MM.1S (cell line): ENCODE measurements around the gene SLC43A3.

Source experiments
- EZH2 ChIP-seq: fragments of 300-600 bp; sonication (generic); optimal IDR thresholded peaks from 2 replicates; pipeline ENCODE3; 2017; ENCODE audit warnings: low read depth, mild to moderate bottlenecking, antibody characterized with exemption, low read length, mixed read lengths
- TF ChIP-seq, protein P1 (sequence below): fragments of 300-600 bp; sonication (generic); IDR thresholded peaks from 2 replicates; pipeline ENCODE4 v1.5.1; 2016; ENCODE audit warnings: antibody characterized with exemption, low read length, mixed read lengths

DNA sequence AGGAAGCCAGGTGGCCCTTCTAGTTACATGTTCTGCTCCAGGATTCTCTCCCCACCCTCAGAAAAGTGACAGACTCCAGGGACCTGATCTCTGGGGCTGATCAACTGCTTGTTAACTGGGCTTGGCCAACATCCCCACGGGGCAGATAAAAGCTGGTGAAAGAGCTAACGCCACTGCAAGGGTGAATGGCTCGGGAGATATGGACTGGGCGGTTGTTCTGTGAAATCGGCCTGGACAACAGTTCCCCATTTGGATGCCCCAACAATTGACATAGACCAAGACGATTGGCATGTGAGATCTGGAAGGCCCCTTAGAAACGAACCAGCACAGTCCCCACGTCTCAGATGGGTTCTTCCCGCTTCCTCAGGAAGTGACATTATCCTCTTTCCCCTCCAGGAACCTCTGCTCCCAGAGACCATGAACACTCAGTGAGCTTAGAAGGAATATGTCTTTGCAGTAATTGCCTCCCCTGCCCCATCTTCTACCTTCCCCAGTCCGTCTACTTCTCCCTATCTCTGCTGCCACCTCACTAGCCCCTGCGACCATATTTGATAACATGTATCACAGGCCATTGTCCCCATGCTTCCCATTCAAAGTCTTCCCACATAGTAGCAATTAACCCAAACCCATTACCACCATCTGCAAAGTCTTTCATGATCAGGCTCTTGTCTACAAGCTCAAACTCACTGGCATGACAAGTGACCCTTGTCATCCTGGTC, 30.9 kb downstream of the SLC43A3 start:
- TF ChIP-seq, protein P1, sequence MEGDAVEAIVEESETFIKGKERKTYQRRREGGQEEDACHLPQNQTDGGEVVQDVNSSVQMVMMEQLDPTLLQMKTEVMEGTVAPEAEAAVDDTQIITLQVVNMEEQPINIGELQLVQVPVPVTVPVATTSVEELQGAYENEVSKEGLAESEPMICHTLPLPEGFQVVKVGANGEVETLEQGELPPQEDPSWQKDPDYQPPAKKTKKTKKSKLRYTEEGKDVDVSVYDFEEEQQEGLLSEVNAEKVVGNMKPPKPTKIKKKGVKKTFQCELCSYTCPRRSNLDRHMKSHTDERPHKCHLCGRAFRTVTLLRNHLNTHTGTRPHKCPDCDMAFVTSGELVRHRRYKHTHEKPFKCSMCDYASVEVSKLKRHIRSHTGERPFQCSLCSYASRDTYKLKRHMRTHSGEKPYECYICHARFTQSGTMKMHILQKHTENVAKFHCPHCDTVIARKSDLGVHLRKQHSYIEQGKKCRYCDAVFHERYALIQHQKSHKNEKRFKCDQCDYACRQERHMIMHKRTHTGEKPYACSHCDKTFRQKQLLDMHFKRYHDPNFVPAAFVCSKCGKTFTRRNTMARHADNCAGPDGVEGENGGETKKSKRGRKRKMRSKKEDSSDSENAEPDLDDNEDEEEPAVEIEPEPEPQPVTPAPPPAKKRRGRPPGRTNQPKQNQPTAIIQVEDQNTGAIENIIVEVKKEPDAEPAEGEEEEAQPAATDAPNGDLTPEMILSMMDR, result no peak
- TF ChIP-seq EZH2, result no peak
